ENCODE measurements around the gene DNASE1L2.

The DNASE1L2 gene

GRCh38 chr16:2211923-2212347, 24.3 kb upstream of the DNASE1L2 start:
- Histone ChIP-seq H2BK120ac (ENCODE audit: low read depth, low read length) (no peak overlapping the region), H3K18ac (ENCODE audit: low read depth in 1 of 2, low read length in 2 of 2) (no peak overlapping the region), H4K8ac (ENCODE audit: low read length) (no peak overlapping the region), H2BK15ac (ENCODE audit: low read depth, poor library complexity, severe bottlenecking) (peak overlapping the region; percentile 49), H3K4me2 (ENCODE audit: low read length, poor library complexity, severe bottlenecking) (no peak overlapping the region), H4K91ac (ENCODE audit: low read length) (peak overlapping the region; percentile 47), H2AK5ac (ENCODE audit: low read length, severe bottlenecking) (no peak overlapping the region), H3K9me3 (ENCODE audit: control insufficient read depth, low read length) (no peaks in the 10 kb centered on the region), H2AFZ (ENCODE audit: low read depth, low read length) (no peak overlapping the region), H3K27me3 (ENCODE audit: control insufficient read depth in 1 of 2, insufficient read depth in 1 of 2, low read length in 2 of 2) (no peaks in the 10 kb centered on the region), H3K4ac (ENCODE audit: low read depth in 1 of 2, low read length in 2 of 2) (no peak overlapping the region), H3K27ac (ENCODE audit: low read length, poor library complexity, severe bottlenecking) (no peak overlapping the region), H3K4me1 (ENCODE audit: control insufficient read depth, insufficient read depth, low read depth, low read length) (peaks cover 37% of the 10 kb centered on the region), H3K4me3 (ENCODE audit: insufficient read depth in 1 of 2, low read depth in 1 of 2, low read length in 2 of 2) (peak overlapping the region in 1 of 2 experiments; percentile 14), H2BK12ac (ENCODE audit: low read length in 2 of 2) (no peak overlapping the region), H3K23ac (ENCODE audit: low read length in 2 of 2) (no peak overlapping the region), H3K79me1 (replicated peaks; ENCODE audit: low read length, poor library complexity, severe bottlenecking) (peaks cover 30% of the 10 kb centered on the region), H3K14ac (ENCODE audit: low read length in 2 of 2) (no peak overlapping the region), H2BK5ac (ENCODE audit: low read depth, low read length, poor library complexity, severe bottlenecking) (no peak overlapping the region), H3K9ac (ENCODE audit: low read length) (peak overlapping the region; percentile 86), H3K36me3 (ENCODE audit: control insufficient read depth in 1 of 2, insufficient read depth in 2 of 2, low read depth in 1 of 2, low read length in 2 of 2) (peaks cover 31 to 56% of the 10 kb centered on the region in 2 experiments)
- DNase-seq, result no peak
- 92% methylated on average over 11 of the region's 11 CpGs for WGBS

- no peak overlapping the region for H2BK5ac ChIP-seq (ENCODE audit: low read depth, low read length, poor library complexity, severe bottlenecking)
- H3K9me3 ChIP-seq (ENCODE audit: control insufficient read depth, low read length), result no peaks in the 10 kb centered on the region
- peak overlapping the region in 1 of 2 experiments; percentile 81 for H3K4me3 ChIP-seq (ENCODE audit: insufficient read depth in 1 of 2, low read depth in 1 of 2, low read length in 2 of 2)
- peak overlapping the region; percentile 95 for H3K4me2 ChIP-seq (ENCODE audit: low read length, poor library complexity, severe bottlenecking)
- peaks cover 37% of the 10 kb centered on the region for H3K4me1 ChIP-seq (ENCODE audit: control insufficient read depth, insufficient read depth, low read depth, low read length)
- peak overlapping the region; percentile 86 for H3K9ac ChIP-seq (ENCODE audit: low read length)
- H3K27me3 ChIP-seq (ENCODE audit: control insufficient read depth in 1 of 2, insufficient read depth in 1 of 2, low read length in 2 of 2), result no peaks in the 10 kb centered on the region
- H3K27ac ChIP-seq (ENCODE audit: low read length, poor library complexity, severe bottlenecking), result no peak overlapping the region
- H4K8ac ChIP-seq (ENCODE audit: low read length), result no peak overlapping the region
- H3K18ac ChIP-seq (ENCODE audit: low read depth in 1 of 2, low read length in 2 of 2), result peak overlapping the region in 1 of 2 experiments; percentile 50
- peak overlapping the region in 1 of 2 experiments; percentile 74 for H3K23ac ChIP-seq (ENCODE audit: low read length in 2 of 2)
- H2AFZ ChIP-seq (ENCODE audit: low read depth, low read length), result no peak overlapping the region
- H3K14ac ChIP-seq (ENCODE audit: low read length in 2 of 2), result no peak overlapping the region
- peak overlapping the region in 1 of 2 experiments; percentile 31 for H2BK12ac ChIP-seq (ENCODE audit: low read length in 2 of 2)
- no peak overlapping the region for H2BK15ac ChIP-seq (ENCODE audit: low read depth, poor library complexity, severe bottlenecking)
- H3K4ac ChIP-seq (ENCODE audit: low read depth in 1 of 2, low read length in 2 of 2), result no peak overlapping the region
- peak overlapping the region; percentile 43 for H4K91ac ChIP-seq (ENCODE audit: low read length)
- H3K36me3 ChIP-seq (ENCODE audit: control insufficient read depth in 1 of 2, insufficient read depth in 2 of 2, low read depth in 1 of 2, low read length in 2 of 2), result peaks cover 25 to 49% of the 10 kb centered on the region in 2 experiments
- H3K79me1 ChIP-seq (replicated peaks; ENCODE audit: low read length, poor library complexity, severe bottlenecking), result peaks cover 28% of the 10 kb centered on the region
- H2AK5ac ChIP-seq (ENCODE audit: low read length, severe bottlenecking), result no peak overlapping the region
- no peak overlapping the region for H2BK120ac ChIP-seq (ENCODE audit: low read depth, low read length)
- 82% methylated on average over 18 of the region's 19 CpGs for WGBS
- no peak for DNase-seq
Measured at GRCh38 chr16:2212362-2213324, 23.6 kb upstream of the DNASE1L2 start.

- peaks cover 17% of the 10 kb centered on the region for H3K79me1 ChIP-seq (replicated peaks; ENCODE audit: low read length, poor library complexity, severe bottlenecking)
- no peak overlapping the region for H3K27ac ChIP-seq (ENCODE audit: low read length, poor library complexity, severe bottlenecking)
- peaks cover 34% of the 10 kb centered on the region for H3K4me1 ChIP-seq (ENCODE audit: control insufficient read depth, insufficient read depth, low read depth, low read length)
- no peaks in the 10 kb centered on the region for H3K27me3 ChIP-seq (ENCODE audit: control insufficient read depth in 1 of 2, insufficient read depth in 1 of 2, low read length in 2 of 2)
- H2BK120ac ChIP-seq (ENCODE audit: low read depth, low read length), result peak overlapping the region; percentile 54
- no peak overlapping the region for H2BK5ac ChIP-seq (ENCODE audit: low read depth, low read length, poor library complexity, severe bottlenecking)
- DNase-seq, result no peak
- H3K14ac ChIP-seq (ENCODE audit: low read length in 2 of 2), result peak overlapping the region in 1 of 2 experiments; percentile 94
- H3K4ac ChIP-seq (ENCODE audit: low read depth in 1 of 2, low read length in 2 of 2), result peak overlapping the region; percentile 50 to 85
- peak overlapping the region; percentile 81 to 91 for H3K4me3 ChIP-seq (ENCODE audit: insufficient read depth in 1 of 2, low read depth in 1 of 2, low read length in 2 of 2)
- peak overlapping the region in 1 of 2 experiments; percentile 91 for H3K23ac ChIP-seq (ENCODE audit: low read length in 2 of 2)
- no peaks in the 10 kb centered on the region for H3K9me3 ChIP-seq (ENCODE audit: control insufficient read depth, low read length)
- 1% methylated on average over 71 of the region's 98 CpGs for WGBS
- H2BK15ac ChIP-seq (ENCODE audit: low read depth, poor library complexity, severe bottlenecking), result peak overlapping the region; percentile 75
- H3K9ac ChIP-seq (ENCODE audit: low read length), result peak overlapping the region; percentile 86
- no peak overlapping the region for H2AK5ac ChIP-seq (ENCODE audit: low read length, severe bottlenecking)
- peak overlapping the region; percentile 79 for H4K91ac ChIP-seq (ENCODE audit: low read length)
- H2AFZ ChIP-seq (ENCODE audit: low read depth, low read length), result peak overlapping the region; percentile 39
- H3K36me3 ChIP-seq (ENCODE audit: control insufficient read depth in 1 of 2, insufficient read depth in 2 of 2, low read depth in 1 of 2, low read length in 2 of 2), result peaks cover 11 to 34% of the 10 kb centered on the region in 2 experiments
- peak overlapping the region; percentile 73 to 95 for H3K18ac ChIP-seq (ENCODE audit: low read depth in 1 of 2, low read length in 2 of 2)
- H2BK12ac ChIP-seq (ENCODE audit: low read length in 2 of 2), result peak overlapping the region in 1 of 2 experiments; percentile 80
- peak overlapping the region; percentile 14 for H4K8ac ChIP-seq (ENCODE audit: low read length)
- peak overlapping the region; percentile 95 for H3K4me2 ChIP-seq (ENCODE audit: low read length, poor library complexity, severe bottlenecking)
Measured at GRCh38 chr16:2213817-2214718, 22.2 kb upstream of the DNASE1L2 start.
